ENCODE results near the gene C1QA.

DNA sequence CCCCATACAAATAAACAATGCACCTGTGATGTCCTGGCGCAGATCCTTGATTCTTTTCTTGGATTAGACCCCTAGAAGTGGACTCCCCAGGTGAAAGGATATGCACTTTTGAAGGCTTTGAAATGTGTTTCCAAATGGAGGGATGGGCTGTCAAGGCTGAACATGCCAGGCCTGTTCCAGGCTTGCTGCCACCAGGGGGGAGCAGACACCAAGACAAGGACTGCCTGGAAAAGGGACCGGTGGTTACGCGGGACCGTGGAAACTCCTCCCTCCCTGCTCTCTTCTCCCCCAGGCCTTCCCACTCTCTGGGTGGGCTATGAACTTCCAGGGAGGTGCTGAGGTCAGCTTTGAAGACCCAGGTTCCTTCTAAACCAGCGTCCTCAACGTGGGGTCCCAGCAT lies 29.3 kb downstream of the C1QA start:
- TF ChIP-seq CTCF (IDR thresholded peaks at IDR 0.05) (no peak), POLR2A (IDR thresholded peaks at IDR 0.05) (no peak)
